CMK (cell line): Measurements from ENCODE around the gene A4GALT.
"Not testable (repeated sequence)": the region's sequence is repeated elsewhere in the genome, so short reads cannot be mapped to it uniquely, and the experiment has no call there.

Experiments used
- DNase-seq: peaks from one replicate; pipeline ENCODE4 v3.0.0-alpha.2; 2010; ENCODE audit warnings: low read depth

A4GALT gene, protein sequence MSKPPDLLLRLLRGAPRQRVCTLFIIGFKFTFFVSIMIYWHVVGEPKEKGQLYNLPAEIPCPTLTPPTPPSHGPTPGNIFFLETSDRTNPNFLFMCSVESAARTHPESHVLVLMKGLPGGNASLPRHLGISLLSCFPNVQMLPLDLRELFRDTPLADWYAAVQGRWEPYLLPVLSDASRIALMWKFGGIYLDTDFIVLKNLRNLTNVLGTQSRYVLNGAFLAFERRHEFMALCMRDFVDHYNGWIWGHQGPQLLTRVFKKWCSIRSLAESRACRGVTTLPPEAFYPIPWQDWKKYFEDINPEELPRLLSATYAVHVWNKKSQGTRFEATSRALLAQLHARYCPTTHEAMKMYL

DNA sequence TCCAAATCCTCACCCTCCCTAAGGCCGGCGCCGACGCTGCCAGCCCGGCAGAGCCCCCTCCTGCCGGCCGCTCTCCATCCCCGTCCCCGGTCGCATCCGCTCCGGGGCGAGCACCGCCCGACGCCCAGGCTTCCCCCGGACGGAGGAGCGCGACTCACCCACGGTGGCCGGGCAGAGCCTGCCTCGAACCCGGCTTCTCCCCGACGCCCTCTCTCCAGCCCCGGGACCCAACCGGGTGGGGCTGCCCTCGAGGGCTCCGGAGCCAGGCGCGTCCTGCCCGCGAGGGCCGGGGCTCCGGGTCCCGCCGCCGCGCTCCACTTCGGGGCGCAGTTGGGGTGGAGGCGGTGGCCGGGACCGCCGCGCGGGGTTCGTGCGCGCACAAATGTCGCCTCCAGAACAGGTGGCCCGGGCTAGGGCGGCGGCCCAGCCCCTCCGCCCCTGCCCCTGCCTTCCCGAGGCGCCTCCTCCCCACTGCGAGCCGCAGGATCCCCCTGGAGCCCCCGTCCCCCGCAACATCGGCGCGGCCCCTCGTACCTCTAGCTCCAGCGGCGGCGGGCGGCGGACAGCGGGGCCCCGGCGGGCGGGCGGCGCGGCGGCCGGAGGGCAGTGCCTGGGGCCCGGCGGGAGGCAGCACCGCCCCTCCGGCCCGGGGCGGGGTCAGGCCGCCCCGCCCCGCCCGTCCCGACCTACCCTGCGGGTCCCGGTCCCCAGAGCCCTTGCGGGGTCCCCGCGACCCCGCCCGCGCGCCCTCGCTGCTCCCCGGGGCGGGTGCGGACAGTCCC is at the start of gene A4GALT:
A4GALT (minus strand) TSS at position 608 of the 782 bp plus-strand sequence. CDS start 26,919 bp downstream, outside the sequence.
- DNase-seq, result no peak

DNA sequence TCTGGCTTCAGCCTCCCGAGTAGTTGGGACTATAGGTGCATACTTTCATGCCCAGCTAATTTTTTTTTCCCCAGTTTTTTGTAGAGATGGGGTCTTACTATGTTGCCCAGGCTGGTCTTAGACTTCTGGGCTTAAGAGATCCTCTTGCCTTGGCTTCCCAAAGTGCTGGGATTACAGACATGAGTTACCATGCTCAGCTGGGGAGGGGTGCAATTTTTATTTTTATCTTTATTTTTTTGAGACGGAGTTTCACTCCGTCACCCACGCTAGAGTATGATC is 49.7 kb upstream of the A4GALT start:
- no peak for DNase-seq

DNA sequence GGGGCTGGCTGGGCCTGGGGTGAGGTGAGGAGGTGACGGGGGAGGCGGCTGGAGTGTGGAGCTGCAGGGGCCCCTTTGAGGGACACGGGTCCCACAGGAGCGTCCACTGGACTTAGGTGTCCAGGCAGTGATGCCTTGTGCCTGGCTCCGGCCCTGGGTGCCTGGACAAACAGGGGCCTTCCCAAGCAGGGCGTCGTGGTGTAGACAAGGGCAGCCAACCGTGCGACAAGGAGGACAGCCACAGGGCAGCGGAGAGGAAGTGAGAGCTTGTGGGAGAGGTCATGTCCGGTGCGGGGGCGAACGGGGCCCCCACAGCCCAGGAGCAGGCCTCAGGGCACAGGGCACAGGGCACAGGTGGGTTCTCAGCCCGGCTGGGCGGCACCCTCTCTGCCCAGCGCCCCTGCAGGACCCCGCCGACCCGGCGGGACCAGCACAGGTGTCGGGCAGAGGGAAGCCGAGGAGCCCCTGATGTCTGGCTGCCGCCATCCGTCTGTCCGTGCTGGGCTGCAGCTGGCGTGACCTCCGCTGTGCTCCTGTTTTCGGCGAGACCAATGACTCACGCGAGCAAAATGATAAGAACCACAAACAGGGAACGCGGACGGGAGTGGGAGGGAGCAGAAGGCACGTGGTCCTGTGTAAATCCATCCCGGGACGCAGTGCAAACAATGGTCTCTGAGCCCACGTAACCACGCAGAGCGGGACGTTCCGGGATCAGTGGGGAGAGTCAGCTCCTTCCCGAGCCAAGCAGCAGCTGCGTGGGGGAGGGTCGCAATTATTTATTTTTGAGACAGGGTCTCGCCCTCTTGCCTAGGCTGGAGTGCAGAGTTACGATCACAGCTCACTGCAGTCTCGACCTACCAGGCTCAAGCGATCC is 49.1 kb upstream of the A4GALT start:
- no peak for DNase-seq

DNA sequence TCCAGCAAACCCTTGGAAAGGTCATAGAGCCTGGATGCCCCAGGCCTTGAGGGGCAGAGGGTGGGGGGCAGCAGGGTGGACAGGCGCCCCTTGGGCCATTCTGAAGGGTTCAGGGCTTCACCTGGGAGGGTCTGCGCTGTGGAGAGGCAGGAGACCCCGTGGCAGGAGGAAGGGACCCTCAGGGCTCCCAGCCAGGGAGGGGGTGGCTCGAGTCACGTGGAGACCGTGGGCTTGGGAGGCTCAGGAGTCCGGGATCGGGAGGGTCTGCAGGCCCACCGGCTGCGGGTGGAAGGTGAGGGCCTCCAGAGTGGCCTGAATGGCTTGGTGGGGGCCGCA is 48.5 kb upstream of the A4GALT start:
- no peak for DNase-seq

DNA sequence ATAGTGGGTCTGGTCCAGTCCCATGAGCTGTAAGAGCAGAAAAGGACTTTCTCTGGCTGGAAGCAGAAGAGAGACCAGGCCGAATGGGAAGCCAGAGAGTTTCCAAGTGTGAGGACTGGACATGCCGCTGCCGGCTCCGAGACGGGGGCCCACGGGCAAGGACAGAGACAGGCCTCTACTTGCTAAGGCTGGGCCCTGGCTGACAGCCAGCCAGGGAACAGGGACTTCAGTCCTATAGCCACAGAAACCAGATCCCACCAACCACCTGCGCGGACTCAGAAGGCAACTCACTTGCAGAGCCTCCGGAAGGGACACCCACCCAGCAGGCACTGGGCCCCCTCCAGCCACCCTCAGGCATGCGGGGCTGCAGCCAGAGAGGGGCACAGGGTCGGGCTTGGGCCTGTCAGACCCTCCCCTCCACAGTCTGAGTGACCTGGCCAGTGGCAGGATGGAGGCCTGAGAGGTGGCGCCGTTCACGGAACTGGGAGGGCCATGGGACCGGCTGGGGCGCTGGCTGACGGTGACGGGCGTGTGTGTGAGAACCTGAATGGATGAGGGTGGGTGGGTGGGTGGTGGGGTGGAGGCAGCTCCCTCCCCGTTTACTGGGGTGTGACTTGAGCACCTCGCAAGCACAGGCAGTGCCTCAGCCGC is 47.8 kb upstream of the A4GALT start:
- no peak for DNase-seq

DNA sequence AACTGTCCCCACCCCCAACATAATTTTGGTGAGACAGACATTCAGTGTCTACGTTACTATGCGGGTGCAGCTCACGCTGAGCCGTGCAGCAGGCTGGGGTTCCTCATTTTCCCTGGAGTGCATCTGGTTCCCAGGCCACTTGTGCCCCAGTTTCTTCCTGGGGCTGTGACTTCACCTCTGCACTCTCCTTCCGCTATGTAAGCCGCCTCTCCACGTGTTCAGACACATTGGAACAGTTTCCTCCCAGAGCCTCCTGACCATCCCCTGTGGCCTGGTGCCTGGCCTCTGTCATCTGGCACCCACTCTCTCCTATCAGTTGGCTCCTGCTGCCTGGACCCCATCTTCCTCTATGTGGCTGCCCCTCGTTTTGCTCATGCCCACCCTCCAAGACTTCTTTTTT is 46.2 kb upstream of the A4GALT start:
- no peak for DNase-seq

DNA sequence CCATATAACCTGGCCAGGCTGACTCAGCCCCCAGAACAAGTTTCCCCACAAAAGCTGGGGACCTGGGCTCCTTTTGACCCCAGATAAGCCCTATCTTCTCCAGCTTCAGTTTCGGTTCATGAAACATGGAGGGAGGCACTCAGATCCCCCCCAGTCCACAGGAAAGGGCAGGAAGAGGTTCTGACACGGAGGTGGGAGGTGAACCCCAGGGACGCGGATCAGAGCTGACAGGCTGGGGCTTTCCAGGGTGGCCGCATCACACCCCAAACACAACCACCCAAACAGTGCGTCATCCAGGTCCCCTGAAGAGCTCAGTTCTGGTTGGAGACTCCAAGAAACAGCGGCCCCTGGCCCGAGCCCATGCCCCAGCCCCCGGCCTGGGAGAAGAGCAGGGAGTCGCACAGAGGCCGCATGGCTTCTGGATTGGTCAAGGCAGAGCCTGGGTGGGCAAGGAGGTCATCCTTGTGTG is 44.3 kb upstream of the A4GALT start:
- DNase-seq, result no peak

DNA sequence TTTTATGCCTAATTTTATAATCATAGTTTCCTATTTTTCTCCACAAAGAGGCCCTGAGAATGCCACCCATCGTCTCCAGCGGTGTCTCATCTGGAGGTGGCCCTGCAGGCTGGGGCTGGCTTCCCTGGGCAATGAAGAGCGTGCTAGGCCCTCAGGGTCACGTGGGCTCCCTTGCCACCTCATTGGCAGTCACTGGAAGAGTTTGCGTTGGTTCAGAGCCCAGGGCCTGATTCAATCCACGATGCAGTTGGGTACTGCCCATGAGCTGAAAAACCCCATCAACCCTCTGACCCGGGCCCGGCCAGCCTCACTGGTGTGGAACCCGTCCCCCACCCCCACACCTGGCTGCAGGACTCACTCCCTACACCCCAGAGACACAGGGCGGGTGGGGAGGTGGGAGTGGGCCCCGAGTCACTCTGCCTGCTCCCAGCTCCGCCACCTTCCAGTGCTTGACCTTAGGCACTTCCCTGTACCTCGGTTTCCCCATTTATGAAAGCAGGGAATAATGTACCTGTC is 43.4 kb upstream of the A4GALT start:
- no peak for DNase-seq

DNA sequence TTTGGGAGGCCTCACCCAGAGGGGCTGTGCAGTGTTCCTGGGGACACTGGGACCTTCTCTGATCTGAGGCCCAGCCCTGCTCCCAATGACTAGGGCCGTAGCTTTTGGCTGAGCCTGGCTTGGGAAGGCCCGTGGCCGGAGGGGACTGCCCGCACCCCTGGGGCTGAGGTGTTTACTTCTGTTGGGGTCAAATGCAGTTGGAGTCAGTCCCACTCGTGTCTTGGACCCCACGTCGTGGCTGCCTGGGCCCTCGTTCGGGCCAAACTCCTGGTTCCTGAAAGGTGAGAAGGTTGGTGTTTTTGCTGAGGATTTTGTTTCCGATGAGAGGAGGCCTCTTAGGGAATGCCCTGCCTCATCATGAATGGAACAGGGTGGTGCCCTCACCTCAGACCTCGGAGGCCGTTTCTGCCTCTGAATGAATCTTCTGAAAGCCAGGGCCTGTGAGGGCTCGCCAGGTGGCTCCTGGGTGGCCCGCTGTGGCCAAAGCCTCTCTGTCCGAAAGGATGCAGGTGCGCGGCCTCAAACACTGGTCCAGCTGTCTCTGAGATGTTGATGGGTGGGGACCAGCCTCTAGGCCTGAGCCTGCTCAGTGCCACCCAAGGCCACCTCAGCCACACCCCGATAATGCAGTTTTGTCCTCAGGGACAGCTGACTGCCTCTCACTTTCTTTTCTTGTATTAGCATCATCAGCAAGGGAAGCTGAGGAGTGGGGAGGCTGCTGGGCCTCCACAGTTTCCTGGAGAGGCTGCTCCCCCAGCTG is 40.3 kb upstream of the A4GALT start:
- no peak for DNase-seq

DNA sequence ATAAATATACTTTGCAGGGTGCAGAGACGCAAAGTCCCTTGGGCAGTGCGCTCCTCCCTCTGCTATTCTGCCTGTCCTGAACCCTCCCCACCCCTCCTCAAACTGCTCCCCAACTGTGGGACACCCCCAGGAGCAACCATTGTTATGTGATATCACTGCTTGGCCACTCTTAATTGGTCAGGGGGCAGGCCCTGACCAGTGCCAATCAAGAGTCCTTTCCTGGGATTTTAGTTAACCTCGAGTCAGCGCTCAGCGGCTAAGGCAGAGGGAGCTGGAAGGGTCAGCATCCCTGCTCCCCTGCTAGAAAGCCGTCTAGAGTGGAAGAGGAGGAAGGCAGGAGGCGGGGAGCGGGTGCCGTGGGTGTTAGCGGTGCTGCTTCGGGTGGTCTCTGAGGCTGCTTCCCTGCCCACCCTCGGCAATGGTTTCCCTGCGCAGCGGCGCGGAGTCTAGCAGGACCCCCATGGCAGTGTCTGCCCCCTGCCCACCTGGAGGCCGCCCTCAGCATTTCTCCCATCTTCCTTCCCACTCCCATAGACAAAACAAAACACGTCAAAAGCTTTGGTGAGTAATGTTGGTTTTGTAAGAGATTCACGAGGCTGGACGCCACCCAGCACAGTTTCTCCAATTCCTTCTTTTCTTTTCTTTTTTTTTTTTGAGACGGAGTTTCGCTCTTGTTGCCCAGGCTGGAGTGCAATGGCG is 38.4 kb upstream of the A4GALT start:
- no peak for DNase-seq

DNA sequence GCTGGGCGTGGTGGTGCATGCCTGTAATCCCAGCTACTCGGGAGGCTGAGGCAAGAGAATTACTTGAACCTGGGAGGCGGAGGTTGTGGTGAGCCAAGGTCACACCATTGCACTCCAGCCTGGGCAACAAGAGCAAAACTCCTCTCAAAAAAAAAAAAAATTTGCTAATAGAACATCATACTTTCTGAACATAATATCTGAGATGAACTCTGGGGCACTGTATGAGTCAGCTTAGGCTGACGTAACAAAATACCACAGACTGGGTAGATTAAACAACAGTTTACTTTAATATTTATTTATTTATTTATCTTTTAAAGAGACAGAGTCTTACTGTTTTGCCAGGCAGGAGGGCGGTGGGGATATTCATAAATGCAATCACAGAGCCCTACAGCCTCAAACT is 34.9 kb upstream of the A4GALT start:
- not testable (repeated sequence) for DNase-seq

DNA sequence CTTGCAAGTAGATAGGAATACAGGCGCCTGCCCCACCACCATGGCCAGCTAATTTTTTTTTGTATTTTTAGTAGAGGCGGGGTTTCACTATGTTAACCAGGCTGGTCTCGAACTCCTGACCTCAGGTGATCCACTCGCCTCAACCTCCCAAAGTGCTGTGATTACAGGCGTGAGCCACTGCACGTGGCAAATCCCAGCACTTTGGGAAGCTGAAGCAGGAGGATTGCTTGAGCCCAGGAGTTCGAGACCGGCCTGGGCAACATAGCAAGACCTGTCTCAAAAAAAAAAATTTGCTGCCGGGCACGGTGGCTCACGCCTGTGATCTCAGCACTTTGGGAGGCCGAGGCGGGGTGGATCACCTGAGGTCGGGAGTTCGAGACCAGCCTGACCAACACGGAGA is 34.5 kb upstream of the A4GALT start:
- not testable (repeated sequence) for DNase-seq

DNA sequence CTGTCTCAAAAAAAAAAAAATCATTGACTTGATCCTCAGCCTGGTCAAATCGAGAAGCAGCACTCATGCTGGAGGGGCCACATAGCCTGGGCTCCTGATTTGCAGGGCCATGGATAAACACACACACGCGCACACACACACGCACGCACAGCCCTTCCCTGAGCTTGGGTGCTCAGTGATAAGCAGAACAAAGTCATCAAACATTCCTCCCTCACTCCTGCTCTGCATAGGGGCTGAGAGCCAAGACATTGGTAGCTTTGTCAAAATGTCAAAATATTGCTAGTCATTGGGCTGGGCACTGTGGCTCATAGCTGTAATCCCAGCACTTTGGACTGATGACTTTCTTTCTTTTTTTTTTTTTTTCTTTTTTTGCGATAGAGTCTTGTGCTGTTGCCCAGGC is 34.0 kb upstream of the A4GALT start:
- DNase-seq, result no peak

DNA sequence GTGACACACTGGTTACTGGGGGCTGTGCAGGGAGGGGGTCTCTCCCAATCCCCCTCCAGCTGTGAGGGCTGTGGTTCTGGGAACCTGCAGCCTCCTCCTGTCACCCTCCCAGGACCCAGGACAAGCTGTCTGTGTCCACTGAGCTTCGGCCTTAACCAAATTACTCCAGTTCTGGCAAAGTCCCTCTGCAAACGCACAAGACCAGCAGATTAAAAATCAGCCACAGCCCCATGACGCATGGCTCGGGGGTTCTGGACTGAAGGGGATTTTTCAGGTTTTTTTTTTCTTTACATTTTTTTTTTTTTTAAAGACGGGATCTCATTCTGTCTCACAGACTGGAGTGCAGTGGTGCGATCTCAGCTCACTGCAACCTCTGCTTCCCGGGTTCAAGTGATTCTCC is 32.2 kb upstream of the A4GALT start:
- DNase-seq, result no peak

DNA sequence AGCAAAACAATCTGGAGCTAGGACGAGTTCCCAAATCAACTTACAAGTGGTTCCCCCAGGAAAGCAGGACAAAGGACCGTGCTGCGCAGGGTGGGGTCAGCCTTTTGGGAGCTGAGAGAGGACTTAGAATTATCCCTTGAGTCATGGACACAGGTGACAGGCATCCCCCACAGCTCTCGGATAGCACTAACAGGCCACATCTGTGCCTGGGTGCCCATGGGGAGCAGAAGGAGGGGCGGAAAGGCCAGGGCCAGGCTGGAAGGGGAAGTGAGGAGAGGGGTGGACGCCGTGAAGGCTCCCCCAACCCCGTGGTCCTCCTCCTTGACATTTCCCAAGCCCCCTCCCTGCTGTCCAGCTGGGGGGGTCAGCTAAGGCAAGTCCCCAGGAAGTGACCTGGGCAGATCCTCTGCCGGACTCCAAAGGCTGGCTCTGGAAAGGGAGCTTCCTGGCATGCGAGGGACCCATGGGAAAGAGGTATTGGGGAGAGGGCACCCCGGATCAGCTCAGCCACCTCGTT is 31.6 kb upstream of the A4GALT start:
- no peak for DNase-seq

DNA sequence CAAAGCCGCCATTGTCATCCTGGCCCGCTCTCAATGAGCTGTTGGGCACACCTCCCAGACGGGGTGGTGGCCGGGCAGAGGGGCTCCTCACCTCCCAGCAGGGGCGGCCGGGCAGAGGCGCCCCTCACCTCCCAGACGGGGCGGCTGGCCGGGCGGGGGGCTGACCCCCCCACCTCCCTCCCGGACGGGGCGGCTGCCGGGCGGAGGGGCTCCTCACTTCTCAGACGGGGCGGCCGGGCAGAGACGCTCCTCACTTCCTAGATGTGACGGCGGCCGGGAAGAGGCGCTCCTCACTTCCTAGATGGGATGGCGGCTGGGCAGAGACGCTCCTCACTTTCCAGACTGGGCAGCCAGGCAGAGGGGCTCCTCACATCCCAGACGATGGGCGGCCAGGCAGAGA is 29.8 kb upstream of the A4GALT start:
- not testable (repeated sequence) for DNase-seq

DNA sequence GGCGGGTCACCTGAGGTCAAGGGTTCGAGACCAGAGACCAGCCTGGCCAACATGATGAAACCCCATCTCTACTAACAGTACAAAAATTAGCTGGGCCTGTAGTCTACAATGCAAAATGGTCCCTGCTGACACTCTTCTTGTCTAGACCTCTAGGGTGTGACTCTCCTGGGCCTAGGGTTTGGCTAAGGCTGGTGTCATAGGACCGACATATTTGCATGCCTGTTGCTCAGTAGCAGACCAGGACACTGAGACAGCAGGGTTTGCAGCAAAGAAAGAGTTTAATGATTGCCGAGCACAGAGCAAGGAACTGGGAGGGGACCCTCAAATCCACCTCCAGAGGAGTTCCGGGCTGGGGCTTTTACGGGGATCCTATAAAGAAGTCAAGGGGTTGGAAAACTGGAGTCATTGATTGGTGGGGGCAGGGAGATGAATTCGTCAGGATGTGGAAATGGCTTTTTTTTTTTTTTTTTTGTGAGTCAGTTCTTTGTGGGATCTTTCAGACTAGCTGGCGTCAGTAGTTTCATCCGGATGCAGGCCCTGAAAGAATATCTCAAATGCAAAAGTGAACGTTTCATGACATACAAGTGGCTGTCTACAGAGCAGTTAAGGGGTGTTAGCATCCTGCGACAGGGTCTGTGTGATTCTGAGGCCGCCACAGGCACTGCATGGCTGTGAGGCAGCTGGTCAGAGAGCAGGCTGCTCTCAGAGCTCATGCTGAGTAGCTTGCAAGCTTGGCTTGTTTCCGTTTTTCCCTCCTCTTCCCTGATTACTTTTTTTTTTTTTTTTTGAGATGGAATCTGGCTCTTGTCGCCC is 27.2 kb upstream of the A4GALT start:
- DNase-seq, result no peak

DNA sequence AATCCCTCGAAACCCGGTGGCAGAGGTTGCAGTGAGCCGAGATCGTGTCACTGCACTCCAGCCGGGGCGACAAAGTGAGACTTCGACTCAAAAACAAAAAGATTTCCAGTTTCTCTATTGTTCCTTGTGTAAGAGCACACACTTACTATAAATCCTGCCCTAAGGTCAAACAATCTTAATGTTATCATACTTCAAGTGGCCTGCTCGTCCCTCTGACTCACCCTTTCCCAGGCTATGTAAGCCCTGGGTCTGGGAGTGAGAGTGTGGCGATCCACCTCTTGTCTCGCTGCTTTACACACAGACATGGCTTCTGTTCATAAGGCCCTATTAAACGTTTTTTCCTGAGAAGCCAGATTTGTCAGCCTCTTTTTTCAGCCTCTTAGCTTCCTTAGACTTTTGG is 24.4 kb upstream of the A4GALT start:
- DNase-seq, result no peak

DNA sequence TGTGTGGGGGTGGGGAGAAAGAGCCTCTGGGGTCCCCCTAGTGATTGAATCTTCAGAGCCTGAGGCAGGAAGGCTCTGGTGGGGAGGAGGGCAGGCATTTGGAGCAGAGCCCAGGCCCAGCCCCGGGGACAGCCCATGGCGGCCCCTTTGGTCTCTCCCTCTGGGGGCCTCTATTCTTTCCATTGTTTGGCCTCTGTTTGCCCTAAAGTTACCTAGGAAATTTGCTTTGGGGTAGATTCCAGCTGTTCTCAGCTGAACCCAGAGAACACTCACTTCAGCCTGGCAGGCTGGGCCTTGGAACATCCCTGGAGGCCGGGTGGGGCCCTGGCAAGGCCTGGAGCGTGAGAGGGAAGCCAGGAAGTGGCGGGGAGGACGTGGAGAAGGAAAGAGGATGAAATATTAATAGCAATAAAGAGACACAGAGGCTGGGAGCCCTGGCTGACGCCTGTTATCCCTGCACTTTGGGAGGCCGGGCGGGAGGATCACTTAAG is 22.9 kb upstream of the A4GALT start:
- DNase-seq, result no peak
